Tibial artery (tissue), 4 donors: ENCODE measurements around the gene WNT11.

Source experiments
- DNase-seq, 2 donors: peaks; one replicate each; pipeline ENCODE4 v3.0.0-alpha.2; 2019
- H3K27ac ChIP-seq, 2 donors: fragments of 200-600 bp; sonication (generic) in 1 of 2; 1 replicate in 1 of 2; 2 replicates in 1 of 2; pipeline ENCODE4 v1.5.1; 2018 to 2019; ENCODE audit warnings: mild to moderate bottlenecking in 1 of 2
- H3K27me3 ChIP-seq, 2 donors: fragments of 200-600 bp; sonication (generic) in 1 of 2; one replicate each; pipeline versions ENCODE4 v1.5.1 to v1.6.0; 2016 to 2019
- H3K36me3 ChIP-seq, 3 donors: fragments of 200-600 bp; sonication (generic) in 2 of 3; one replicate each; pipeline ENCODE4 v1.5.1; 2016 to 2019; ENCODE audit warnings: mild to moderate bottlenecking in 2 of 3
- H3K4me1 ChIP-seq, 4 donors: fragments of 200-600 bp; sonication (generic) in 2 of 4; 1 replicate in 3 of 4; 2 replicates in 1 of 4; pipeline ENCODE4 v1.5.1; 2016 to 2019
- H3K4me3 ChIP-seq, 2 donors: fragments of 200-600 bp; sonication (generic) in 1 of 2; 1 replicate in 1 of 2; 2 replicates in 1 of 2; pipeline ENCODE4 v1.5.1; 2018 to 2019; ENCODE audit warnings: mild to moderate bottlenecking in 2 of 2
- H3K9me3 ChIP-seq, 3 donors: fragments of 200-600 bp; sonication (generic) in 1 of 3; one replicate each; pipeline ENCODE4 v1.5.1; 2016 to 2019
- intact Hi-C: fragments of 100-400 bp; cut with DNase I; formaldehyde crosslinking; loops from one replicate; pipeline ENCODE4 v1.15.0; 2023; ENCODE audit warnings: low total_unique reads
- TF ChIP-seq, protein P1 (sequence below), 2 experiments: fragments of 200-600 bp in 1 of 2; fragments of 450-650 bp in 1 of 2; IDR thresholded peaks; one replicate each; pipeline ENCODE4 v1.5.1; 2017 to 2019; ENCODE audit warnings: antibody characterized with exemption in 2 of 2, mild to moderate bottlenecking in 1 of 2, moderate library complexity in 1 of 2

WNT11 gene

DNA sequence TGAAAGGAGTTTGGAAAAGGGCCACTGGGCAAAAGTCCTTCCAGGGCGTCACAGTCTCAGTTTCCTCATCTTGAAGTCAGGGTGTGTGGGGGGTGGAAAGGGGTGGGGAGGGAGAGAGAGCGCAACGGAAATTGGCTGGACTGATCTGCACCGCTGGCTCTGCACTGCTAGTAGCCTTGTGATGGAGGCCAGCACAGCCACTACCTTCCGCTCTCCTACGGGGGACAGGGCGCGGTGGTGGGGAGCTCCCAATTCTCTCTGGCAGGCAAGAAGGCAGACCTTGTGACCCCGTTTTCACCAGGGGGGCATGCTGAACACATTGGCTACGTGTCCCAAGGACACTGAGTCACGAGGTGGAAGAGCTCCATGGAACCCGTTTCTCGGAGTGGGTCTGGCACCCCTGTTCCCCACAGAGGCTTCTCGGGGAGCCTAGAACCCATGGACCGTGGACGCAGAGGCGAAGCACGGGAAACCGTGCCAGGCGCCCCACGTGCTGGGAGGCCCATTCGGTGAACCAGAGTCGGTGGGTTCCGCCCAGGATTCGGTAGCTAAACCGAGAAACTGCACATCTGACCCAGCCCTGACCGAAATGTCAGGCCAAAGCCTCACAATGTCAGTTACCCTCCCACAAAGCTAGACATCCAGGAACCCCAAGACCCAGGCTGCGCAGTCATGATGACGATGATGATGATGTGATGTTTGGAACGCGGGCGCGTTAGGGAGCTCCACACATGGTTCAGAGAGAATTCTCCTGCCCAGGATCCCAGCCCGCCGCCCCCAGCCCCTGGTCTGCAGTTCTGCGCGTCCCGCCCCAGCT, 28.3 kb upstream of the WNT11 start:
- Histone ChIP-seq H3K36me3 (no peaks in the 10 kb centered on the region), H3K4me3 (peak overlapping the region; percentile 77 to 83), H3K9me3 (no peaks in the 10 kb centered on the region), H3K27me3 (peaks cover 0 to 2% of the 10 kb centered on the region in 2 donors), H3K4me1 (peaks cover 0 to 18% (median 12%) of the 10 kb centered on the region in 4 donors), H3K27ac (peak overlapping the region; percentile 83 to 86)
- DNase-seq = peak; percentile 78 to 91
- TF ChIP-seq, protein P1, sequence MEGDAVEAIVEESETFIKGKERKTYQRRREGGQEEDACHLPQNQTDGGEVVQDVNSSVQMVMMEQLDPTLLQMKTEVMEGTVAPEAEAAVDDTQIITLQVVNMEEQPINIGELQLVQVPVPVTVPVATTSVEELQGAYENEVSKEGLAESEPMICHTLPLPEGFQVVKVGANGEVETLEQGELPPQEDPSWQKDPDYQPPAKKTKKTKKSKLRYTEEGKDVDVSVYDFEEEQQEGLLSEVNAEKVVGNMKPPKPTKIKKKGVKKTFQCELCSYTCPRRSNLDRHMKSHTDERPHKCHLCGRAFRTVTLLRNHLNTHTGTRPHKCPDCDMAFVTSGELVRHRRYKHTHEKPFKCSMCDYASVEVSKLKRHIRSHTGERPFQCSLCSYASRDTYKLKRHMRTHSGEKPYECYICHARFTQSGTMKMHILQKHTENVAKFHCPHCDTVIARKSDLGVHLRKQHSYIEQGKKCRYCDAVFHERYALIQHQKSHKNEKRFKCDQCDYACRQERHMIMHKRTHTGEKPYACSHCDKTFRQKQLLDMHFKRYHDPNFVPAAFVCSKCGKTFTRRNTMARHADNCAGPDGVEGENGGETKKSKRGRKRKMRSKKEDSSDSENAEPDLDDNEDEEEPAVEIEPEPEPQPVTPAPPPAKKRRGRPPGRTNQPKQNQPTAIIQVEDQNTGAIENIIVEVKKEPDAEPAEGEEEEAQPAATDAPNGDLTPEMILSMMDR (IDR thresholded peaks at IDR 0.05) = peak in 1 of 2 experiments; percentile 26
- intact Hi-C loops = loop anchor here (2.0 to 10.0 kb wide), 3 partner anchors 26 to 213 kb away; partner anchors contain the start of genes EMSY, GVQW3 and THAP12

DNA sequence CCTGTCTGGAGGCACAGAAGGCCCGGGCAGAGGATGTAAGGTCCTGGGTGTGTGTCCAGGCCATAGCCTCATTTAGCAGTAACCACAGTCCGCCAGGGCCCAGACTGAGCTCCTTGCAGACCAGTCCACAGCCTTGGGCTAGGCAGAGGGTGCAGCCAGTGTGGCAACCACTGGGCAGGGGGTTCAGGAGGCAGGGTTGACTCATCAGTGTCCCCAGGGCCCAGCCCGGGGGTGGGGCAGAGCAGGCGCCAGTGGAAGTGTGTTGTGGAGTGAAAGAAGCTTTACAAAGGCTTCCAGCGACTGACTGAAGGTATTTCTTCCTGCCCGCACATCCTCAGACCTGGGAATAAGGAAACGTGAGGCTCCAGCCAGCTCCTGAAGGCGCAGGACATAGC, 27.7 kb upstream of the WNT11 start:
- Histone ChIP-seq H3K27me3 (peaks cover 0 to 2% of the 10 kb centered on the region in 2 donors), H3K36me3 (no peaks in the 10 kb centered on the region), H3K9me3 (no peaks in the 10 kb centered on the region), H3K4me3 (peak overlapping the region; percentile 77 to 83), H3K27ac (peak overlapping the region; percentile 83 to 86), H3K4me1 (peaks cover 0 to 18% (median 12%) of the 10 kb centered on the region in 4 donors)
- TF ChIP-seq, protein P1 (IDR thresholded peaks at IDR 0.05) = no peak
- intact Hi-C loops = loop anchor here (2.0 to 10.0 kb wide), 2 partner anchors 25 to 151 kb away; partner anchors contain the start of genes GVQW3 and THAP12
- DNase-seq = peak; percentile 68 to 88

DNA sequence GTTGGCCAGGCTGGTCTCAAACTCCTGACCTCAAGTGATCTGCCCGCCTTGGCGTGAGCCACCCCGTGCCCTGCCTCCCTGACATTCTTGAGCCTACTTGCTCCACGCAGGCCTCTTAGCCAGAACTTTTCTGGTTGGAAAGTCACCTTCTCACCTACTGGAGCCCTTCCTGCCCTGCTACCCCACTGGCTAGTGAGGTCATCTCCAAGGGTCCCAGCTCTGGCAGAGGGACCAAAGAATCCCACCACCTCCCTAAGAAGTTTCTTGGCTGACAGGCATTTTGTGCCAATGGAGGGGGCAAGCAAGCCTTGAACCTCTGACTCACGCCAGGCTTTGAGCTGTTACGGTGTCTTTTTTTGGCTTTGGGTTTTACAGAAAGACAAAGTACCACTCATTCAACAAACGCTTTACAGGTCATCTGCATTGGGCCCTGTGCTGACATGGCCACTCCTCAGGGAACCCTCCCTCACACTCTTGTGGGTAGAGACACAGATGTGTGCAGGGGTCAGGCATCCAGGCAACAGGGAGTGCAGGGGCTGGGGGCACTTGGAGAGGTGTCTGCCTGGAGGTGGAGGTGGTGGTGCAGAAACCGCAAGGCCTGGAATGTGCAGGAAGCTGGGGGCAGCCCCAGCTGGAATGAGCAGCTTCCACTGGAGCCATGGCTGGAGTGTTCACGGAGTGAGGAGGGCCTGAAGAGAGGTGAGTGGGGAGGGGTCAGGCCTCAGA, 27.1 kb upstream of the WNT11 start:
- intact Hi-C loops = loop anchor here (10.0 kb wide), 1 partner anchor 151 kb away; the partner anchor contains the start of genes GVQW3 and THAP12
- H3K36me3 ChIP-seq = no peaks in the 10 kb centered on the region

DNA sequence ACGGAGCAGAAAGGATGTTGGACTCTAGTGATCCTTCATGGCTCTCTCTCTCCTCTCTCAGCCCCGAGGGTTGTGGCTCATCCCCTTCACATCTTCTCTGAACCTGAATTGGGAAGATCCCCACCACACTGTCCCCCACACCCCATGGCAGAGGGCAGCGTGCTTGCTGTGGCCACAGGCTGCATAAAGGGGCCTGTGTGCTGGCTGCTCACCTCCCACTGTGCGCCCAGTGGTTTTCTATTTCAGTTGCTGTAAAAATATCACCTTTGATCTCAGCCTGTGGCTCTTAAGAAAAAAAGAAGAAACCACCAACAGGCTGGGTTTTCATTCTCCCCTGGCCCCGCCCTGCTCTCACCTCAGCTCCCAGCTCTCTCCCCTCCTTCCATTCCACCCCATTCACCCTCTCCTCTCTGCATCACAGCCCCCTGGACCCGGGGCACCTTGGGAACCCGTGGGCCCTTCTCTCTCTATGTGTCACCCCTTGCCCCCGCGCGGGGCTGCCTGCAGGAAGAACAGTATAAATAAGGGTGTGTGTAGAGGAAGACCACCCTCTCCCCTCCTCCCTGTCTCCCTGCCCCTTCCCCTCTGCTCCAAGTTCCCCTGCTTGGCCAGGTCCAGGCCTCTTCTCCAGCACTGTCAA, 25.8 kb upstream of the WNT11 start:
- intact Hi-C loops = loop anchor here (10.0 kb wide), 1 partner anchor 153 kb away; the partner anchor contains the start of genes GVQW3 and THAP12
- H3K27me3 ChIP-seq = peaks cover 0 to 2% of the 10 kb centered on the region in 2 donors
- no peaks in the 10 kb centered on the region for H3K9me3 ChIP-seq
- TF ChIP-seq, protein P1 (IDR thresholded peaks at IDR 0.05) = no peak
- DNase-seq = no peak
- peaks cover 0 to 18% (median 12%) of the 10 kb centered on the region in 4 donors for H3K4me1 ChIP-seq
- H3K4me3 ChIP-seq = no peak overlapping the region
- H3K27ac ChIP-seq = no peak overlapping the region
- no peaks in the 10 kb centered on the region for H3K36me3 ChIP-seq

More for the DNA sequence above, 27.1 kb upstream of the WNT11 start:
- Histone ChIP-seq H3K27me3 (peaks cover 0 to 2% of the 10 kb centered on the region in 2 donors), H3K4me1 (peaks cover 0 to 18% (median 12%) of the 10 kb centered on the region in 4 donors), H3K27ac (peak overlapping the region; percentile 83 to 86), H3K4me3 (no peak overlapping the region), H3K9me3 (no peaks in the 10 kb centered on the region)
- TF ChIP-seq, protein P1 (IDR thresholded peaks at IDR 0.05) = no peak
- no peak for DNase-seq

DNA sequence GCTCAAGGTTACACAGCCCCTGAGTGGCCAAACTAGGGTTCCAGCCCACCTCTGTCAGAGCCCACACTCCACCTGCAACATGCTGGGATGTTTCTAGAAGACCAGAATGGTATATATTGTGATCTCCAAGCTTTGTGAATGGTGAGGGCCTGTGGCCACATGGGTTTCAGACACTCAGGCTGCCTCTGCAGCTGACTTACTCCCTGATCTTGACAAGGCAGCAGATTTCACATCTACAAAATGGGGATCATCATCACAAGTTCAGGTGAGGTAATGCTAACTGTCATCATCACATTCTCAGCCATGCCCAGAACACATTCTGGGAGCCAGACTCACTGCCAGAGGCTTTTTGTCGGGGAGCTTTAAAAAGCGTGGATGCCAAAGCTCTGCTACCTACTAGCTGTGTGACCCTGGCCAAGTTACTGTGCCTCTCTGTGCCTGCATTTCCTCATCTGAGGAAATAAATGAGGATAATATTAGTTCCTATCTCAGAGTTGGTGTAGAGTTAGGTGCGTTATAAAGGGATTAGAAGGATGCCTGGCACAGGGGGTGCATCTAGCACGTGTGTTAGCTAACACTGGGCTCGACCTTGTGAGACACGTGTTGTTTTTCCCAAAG, 24.9 kb upstream of the WNT11 start:
- no peak for DNase-seq
- TF ChIP-seq, protein P1 (IDR thresholded peaks at IDR 0.05) = no peak

More for the DNA sequence above, 24.9 kb upstream of the WNT11 start:
- H3K4me3 ChIP-seq = no peak overlapping the region
- no peaks in the 10 kb centered on the region for H3K9me3 ChIP-seq
- no peak overlapping the region for H3K27ac ChIP-seq
- intact Hi-C loops = loop anchor here (10.0 kb wide), 1 partner anchor 154 kb away; the partner anchor contains the start of genes GVQW3 and THAP12
- peaks cover 0 to 13% (median 9%) of the 10 kb centered on the region in 4 donors for H3K4me1 ChIP-seq
- H3K36me3 ChIP-seq = no peaks in the 10 kb centered on the region
- peaks cover 0 to 2% of the 10 kb centered on the region in 2 donors for H3K27me3 ChIP-seq
